ENCODE results near the gene AQP12A.

AQP12A gene

DNA sequence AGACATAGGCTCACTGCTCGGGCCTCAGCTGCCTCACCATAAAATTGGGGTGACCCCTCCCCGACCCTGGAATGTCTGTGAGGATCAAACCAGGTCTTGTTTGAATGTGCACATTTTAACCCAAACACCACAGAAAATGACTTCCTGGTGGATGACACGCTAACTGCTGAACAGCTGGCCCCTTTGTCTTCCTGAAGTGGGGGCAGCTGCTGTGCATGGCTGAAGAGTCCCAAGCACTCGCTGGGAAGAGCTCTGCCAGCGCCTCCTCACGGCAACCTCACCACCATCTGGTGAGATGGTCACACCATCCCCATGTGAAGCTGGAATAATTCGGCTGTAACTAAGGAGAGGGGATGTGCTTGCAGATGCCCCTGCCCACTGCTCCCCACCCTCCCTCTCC lies 34.0 kb downstream of the AQP12A start:
- no peak for DNase-seq

DNA sequence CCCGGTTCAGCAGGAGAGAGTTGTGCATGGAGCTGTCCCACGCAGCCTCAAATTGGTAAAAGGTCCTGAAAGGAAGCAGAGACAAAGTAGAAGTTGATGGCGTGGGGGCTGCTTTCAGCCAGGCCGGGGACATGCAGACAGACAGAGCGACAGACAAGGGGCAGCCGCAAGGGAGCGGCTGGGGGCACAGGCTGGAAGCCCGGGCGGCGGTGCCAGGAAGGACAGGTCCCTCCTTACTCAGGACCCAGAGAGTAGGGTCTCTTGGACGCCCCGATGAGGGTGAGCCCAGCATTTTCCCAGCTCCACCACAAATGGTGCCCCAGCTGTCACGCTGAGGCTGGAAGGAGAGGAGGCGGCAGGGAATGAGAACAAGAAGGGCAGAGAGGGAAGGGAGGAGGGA lies 35.2 kb downstream of the AQP12A start:
- DNase-seq: no peak

DNA sequence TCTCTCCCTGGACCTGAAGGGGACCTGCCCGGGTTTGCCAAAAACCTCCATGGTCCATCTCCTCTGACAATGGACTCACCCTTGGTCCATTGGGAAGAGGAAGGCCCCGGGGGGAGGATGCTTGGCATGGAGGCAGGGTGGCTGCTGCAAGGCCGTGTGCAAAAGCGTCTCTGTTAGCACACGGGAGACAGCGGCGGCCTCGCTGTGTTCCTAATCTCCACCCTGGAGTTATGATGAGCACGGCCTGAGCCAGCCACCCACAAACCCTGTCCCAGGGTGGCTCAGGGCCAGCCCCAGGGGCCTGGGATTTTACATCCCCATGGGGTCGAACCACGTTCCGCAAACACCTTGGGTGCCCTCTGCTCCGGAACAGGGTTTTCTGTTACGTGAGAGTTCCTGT lies 35.8 kb downstream of the AQP12A start:
- DNase-seq: no peak

DNA sequence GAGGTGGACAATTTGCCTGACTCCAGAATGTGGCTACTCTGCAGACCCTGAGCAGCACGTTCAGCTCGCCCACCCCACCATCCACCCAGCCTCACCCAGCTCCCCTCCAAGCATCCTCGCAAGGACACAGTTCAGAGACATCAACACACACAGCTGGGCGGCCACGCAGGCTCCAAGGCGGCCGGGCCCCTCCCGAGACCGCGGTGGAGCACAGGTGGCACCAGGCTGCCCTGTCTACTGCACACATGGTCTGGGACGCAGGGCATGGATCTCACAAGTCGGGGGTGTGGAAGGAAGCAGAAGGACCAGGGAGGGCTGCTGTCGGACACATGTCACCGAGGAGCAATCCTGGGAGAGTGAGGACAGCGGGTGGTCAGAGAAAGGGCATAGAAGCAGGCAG lies 36.2 kb downstream of the AQP12A start:
- no peak for DNase-seq

DNA sequence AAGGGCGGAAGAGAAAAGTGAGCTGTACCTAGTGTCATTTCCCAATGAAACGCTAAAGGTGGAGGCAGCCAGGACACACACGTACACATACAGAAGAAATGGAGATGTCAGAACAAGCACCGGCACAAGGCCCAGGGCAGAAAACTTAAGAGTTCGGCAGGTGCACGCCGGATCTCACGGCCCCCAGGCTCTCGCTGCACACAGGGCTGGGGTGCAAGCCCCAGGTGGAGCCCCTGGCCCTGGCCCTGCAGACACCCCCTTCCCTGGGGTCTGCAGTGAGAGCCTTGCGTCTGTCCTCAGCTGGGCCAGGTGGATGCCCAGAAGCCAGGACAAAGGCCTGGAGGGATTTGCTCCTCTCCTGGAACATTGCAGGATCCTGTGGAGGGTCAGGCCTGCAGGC lies 36.7 kb downstream of the AQP12A start:
- no peak for DNase-seq

DNA sequence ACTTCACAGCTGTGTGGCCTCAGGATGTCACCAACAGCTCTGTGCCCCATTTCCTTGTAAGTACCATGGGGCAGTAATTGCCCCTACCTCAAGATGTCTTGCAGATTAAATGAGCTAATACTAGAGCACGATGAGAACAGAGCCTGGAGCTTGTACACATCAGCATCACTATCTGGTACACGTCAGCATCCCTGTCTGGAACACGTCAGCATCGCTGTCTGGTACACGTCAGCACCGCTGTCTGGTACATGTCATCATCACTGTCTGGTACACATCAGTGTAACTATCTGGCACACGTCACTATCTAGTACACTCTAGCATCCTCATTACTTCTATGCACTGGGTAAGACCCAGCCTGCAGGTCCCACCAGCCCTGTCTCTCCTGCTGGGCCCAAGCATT lies 37.2 kb downstream of the AQP12A start:
- DNase-seq: no peak

DNA sequence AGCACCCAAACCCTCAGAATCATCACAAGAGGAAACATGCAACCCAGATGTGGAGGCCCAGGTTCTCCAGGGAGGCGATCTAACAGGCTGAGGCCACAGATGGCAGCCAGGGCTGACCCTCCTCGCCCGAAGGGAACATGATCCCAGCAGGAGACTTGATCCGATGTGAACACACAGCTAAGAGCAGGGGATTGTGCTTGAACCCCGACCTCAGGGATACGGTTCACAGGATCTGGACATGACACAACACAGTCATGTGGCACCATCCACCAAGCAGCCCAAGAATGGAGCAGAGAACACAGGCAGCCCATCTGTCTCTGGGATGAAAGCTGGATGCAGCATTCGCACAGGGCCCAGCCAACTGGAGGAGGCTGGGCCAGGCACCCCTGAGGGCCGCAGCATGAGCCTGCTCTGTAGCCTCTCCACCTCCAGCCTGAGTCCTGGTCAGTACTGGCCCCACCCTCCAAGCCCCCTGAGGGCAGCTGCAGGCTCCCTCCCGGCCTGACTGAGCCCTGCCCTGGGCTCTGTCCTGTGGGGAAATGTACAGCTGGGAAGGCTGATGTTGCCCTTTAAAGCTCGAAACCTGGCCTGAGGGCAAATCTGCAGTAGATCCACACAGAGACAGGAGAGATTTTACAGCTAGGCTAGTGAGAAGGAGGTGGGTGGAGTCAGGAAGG lies 39.0 kb downstream of the AQP12A start:
- no peak for DNase-seq

DNA sequence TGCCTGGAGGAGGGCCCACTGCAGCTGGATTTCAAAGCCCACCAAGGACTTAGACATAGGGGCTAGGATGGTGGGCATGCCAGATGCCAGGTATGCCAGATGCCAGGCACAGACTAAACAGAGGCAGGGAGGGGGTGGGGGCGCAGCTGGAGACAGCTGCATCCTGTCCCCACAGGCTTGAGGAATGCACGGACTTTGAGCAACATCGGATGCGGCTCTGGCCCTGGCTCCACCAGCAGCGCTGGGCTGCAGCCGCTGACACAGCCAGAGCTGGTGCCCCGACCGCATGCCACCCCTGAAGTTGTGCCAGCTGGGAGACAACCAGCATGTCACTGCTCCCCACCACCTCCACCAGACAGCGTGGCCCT lies 39.5 kb downstream of the AQP12A start:
- no peak for DNase-seq

DNA sequence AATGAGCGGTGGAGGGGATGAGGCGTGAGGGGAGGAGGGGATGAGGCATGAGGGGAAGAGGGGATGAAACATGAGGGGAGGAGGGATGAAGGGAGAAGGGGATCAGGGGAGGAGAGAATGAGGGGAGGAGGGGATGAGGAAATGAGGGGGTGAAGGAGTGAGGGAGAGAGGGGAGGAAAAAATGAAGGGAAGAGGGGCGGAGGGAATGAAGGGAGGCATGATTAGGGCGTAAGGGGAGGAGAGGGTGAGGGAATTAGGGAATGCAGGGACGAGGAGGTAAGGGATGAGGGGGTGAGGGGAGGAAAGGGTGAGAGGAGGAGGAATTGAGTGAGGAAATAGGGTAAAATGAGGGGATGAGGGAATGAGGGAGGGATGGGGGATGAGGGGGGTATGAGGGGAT lies 40.5 kb downstream of the AQP12A start:
- DNase-seq: no peak

DNA sequence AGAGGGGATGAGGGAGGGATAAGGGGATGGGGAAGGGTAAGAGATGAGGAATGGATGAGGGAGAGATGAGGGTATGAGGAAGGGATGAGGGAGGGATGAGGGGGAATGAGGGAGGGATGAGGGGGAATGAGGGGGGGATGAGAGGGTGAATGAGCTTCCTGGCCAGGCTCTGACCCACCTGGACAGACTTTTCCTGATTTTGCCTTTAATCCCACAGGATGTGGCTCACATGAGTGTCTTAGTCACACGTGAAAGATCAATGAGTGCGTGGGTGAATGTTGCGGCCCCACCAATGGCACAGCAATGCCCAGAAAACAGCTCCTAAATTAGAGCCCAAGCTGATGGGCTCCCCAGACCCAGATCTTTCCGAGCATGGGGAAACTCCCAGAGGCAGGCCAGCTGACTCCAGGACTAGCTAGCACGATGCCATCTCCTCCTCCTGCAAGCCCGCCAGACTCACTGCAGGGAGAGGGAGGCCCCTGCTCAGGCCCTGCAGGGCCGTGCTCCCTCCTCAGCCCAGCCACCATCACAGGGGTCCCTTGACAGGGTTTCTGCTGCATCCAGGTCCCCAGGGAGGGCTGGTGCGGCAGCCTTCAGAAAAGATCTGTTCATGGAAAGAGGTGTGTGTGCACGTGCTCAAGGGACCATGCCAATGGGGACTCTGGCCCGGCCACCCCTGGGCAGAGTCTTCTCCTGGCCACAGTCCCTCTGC lies 41.4 kb downstream of the AQP12A start:
- no peak for DNase-seq

DNA sequence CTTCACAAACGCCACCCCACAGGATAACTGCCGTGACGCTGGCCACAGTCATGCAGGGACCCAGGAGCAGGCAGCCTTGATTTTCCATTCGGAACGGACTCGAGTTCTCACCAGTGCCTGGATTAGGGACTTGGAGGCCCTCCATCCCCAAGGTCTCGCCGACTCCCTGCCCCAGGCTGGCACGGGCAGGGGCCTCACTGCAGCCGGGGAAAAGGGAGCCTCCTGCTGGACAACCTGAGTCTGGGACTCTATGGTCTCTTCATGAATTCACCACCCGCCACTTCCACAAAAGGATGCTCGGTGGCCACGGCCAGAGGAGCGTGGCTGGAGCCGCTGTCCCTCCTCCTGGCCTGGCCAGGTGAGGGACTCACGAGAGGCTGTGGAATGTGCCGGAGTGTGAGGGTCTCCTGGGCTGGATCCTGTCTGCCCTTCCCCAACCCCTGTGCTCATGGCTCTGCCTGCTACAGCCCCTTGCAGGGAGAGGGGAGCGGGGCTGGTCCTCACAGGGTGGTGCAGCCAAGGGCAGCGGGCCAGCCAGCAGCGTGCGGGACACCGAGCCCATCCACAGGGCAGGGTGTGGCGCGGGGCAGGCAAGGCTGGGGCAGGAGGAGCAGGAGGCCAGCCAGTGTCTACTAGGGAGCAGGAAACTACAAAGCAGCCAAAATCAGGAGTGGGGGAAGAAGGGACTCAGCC lies 42.3 kb downstream of the AQP12A start:
- peak; percentile 10 for DNase-seq

DNA sequence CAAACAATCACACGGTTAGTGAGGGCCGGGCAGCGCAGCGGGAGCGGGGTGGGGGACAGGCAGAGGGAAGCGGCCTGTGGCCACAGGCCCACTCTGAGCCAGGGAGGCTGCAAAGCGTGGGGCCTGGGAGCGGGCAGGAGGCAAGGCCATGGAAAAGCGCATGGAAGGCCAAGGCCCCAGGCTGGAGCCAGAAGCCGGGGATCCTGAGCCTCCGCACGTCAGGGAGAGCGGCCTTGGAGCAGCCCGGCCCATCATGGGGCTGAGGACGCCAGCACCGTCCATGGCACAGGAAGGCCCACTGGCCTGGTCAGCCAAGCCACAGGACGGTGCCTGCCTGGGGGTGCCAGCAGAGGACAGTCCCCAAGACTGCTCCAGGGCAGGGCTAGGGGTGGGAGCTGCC lies 43.1 kb downstream of the AQP12A start:
- no peak for DNase-seq

DNA sequence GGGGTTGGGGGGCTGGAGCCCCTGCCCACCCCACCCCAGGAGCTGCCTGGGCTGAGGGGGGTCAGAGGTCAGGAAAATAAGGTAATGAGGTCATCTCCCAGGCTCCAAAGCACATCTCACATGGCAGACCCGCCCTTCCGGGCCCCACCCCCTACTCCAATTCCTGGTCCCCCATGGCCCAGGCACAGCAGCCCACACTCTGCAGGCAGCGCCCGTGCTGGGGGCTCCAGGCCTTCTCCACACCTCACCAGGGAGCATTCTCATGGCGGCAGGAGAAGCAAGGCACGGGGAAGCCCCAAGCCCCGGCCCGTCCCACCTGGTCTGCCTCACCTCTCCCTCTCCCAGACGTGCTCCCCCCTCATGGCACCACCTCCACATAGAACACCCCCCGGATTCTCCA lies 43.8 kb downstream of the AQP12A start:
- no peak for DNase-seq

DNA sequence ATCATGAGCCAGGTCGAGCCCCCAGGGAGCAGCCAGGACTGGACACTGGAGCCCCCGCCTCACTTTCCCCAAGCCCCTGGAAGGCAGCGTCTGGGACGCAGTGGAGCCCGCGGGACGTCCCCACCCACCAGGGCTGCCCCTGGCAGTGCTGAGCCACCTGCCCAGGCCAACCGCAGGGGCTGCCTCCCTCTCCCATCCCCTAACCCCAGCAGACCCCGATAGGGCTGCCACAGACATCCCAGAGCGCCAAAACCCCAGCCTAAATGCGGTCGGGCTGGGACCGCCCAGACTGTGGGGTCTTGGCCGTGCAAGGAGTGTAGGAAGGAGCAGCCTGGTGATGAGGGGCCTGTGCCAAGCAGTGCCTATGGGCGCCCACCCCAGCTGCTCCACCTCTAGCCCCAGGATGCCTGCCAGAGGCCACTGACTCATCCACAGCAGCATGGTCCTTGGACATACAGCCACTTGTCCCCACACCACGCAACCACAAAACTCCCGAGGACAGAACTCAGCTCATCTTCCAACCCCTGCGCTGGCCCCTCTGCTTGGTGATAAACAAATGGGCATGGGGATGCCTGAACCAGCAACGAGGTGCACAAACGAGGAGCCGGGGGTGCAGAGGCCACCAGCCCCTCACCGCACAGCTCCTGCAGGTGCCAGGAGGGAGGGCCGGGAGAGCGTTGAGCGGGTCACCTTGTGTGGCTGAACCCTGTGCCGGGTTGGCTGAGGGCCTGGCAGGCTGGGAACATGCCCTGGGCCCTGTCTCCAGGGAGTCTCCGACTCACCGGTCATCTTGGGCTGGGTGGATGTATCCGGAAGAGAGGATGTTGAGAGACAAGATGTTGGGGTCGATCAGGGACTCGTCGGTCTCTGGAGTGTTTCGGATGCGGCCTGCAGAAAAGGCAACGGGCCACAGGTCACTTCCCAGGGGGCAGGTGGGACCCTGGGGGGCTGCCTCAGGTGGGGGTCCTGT lies 44.9 kb downstream of the AQP12A start:
- DNase-seq: no peak

DNA sequence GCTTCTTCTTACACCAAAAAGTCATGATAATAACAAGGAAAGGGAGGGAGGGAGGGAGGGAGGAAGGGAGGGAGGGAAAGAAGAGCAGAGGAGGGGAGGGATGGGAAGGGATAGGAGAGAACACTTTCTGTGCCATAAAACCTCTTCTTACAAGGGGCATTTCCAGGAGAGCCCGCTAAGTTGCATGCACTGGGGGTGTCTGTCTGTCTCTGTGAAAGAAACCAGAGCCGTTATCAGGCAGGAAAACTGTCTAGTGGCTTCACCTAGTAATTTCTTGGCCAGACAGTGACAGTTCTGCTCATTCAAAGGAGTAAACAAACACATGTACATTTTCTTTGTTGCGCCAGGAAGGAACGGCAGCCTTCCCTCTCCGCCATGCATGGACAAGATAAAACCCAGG lies 45.8 kb downstream of the AQP12A start:
- DNase-seq: no peak

DNA sequence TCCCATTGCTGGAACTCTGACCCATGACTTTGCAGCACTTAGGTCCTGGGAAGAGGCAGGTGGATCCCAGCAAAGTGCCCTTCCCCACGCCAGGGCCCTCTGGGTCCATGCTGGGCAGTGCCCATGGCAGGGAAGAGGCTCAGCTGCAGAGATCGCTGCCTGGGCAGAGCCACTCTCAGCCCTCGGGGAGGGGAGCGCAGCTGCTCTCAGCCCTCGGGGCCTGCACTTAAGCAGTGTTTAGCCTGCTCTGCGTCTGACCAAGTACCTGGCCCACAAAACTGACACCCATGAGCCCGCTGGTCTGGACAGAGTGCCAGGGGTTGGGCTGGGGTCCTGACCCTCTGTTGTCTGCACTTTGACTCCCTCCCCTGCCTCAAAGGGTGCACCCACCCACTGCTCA lies 46.3 kb downstream of the AQP12A start:
- no peak for DNase-seq

DNA sequence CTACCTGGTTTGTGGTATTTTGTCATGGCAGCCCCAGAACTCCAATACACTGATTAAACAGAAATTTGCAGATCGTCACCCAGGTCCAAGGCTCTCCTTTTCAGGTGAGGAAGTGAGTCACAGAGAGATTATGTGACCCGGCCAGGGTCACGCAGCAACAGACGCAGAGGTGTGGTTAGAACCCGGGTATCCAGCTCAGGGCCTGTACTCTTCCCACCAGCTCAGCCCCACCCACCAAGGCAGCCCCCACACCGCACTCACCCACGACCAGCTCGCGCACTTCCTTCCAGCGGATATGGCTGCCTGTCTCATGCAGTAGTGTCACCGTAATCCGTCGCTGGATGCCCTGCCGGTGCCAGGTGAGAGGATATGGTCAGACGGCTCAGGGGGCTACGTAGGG lies 48.1 kb downstream of the AQP12A start:
- peak; percentile 9 for DNase-seq

DNA sequence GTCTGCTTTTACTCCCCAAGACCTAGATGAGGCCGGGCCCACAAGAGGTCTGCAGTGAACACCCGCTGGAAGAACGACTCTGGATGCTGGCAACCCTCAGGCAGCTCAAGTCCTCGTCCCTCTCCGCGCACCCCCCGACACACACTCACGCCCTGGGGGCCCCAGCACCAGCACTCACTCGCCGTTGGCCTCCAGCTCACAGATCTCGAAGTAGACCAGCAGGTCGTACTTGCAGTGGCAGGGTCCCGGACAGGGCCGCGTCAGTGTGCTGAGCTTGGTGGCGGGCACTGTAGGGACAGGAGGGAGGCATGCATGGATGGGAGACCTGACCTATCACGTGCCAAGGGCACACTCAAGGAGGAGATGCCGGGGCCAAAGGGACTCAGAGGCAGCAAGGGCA lies 49.4 kb downstream of the AQP12A start:
- no peak for DNase-seq

DNA sequence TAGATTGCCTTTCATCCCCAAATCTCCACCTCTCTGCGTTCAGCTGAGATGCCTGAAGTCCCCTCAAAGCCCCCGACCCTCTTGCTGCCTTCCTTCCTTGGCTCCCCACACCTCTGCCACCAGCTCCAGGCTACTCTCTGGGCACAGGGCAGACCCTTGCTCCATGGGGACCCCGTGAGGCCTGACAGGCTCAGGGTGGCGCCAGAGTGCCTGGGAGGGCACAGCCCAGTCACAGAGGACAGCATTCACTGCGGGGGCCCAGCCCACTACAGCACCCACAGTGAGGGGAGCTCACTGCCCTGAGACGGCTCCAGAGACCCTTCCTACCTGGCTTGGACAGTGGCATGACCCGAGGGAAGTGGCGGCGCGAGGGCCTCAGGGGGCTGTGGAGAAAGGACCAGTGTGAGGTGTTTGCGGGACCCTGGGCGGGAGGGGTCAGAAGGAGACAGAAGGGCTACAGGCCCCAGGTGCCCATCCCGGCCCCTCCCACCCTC lies 51.0 kb downstream of the AQP12A start:
- no peak for DNase-seq

DNA sequence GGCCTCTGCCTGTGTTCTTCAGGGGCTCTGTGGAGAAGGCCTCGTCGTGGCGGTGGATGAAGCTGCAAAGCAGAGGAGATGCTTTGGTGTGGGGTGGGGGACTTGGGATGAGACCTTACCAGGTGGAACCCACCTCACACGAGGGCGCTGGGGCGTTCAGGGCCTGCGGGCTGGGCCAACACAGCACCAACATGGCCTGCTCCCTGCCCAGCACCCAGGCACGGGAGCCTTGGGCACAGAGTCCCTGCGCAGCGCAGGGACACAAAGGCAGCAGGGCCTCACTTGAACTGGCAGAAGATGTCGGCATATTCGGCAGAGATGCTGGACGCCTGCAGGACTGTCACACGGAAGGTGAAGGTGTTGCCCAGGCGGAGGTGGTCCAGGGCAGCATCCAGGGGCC lies 53.8 kb downstream of the AQP12A start:
- no peak for DNase-seq

DNA sequence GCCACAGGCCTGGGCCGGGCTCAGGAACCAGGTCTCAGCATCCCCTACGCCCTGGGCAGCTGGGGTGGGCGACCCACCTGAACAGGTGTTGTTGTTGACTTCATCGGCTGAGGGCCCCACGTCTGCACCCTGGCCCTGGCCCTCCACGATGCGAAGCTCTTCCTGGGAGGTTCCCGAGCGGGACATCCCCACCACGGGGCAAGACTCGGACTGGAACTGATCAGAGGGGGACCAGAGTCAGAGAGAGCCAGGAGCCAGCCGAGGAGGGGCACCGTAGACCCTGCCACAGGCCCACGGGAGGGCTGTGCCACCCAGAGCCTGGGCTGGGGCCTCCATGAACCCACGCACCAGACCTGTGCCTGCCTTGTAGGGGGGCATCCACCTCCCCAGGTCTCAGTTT lies 54.3 kb downstream of the AQP12A start:
- no peak for DNase-seq

DNA sequence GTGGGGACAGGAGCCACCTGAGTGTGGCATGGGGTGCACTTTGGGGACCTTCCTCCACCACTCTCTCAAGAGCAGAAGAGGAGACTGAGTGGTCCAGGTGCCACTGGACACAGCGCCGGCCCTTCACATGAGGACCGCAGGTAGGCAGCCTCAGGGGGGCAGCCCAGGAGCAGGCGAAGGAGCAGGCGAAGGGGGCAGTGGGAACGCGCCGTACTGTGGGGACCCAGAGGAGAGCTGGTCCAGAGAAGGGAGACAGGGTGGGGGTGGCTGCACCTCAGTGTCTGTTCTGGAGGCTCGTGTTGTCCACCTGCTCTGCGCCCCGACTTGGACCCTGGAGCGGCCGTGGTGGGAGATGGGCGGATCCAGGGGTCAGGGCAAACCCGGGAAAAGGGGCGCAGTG lies 55.0 kb downstream of the AQP12A start:
- no peak for DNase-seq

DNA sequence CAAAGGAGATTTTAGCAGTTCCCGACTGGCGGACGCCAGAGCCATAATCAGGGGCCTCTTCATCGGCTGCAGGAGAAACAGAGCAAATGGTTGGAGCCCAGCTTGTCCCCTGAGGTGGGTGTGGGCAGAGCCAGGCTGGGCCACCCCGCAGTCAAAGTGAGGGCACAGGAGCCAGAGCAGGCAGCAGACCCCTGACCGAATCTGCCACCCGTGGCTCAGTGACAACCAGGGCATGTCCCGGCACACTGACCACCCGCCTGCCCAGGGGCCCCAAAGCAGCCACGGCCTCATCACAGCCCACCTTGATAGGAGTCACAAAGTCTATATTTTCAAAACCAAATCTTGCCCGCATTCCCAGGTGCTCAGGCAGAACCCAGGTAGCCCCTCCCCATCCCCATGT lies 55.6 kb downstream of the AQP12A start:
- no peak for DNase-seq
